OCI-LY3 (cell line): ENCODE results near the gene AASDHPPT.

ENCODE experiments used
- H2AFZ ChIP-seq: fragments of 200-600, 300-600 bp; shearing (Covaris generic); 2 replicates; pipeline ENCODE4 v1.6.0; 2014; ENCODE audit warnings: antibody characterized with exemption, low read depth, low read length
- H3K27ac ChIP-seq: fragments of 200-600, 300-600 bp; sonication (generic); 2 replicates; pipeline ENCODE4 v1.5.1; 2014; ENCODE audit warnings: mild to moderate bottlenecking, low read length, moderate library complexity, mixed read lengths
- H3K27me3 ChIP-seq: fragments of 200-600, 300-600 bp; sonication (generic); 2 replicates; pipeline ENCODE4 v1.6.1; 2014; ENCODE audit warnings: low read depth, low read length, mixed read lengths
- H3K36me3 ChIP-seq: fragments of 200-600, 300-600 bp; sonication (generic); replicated peaks from 2 replicates; pipeline ENCODE3; 2014; ENCODE audit warnings: low read depth, low read length, mixed read lengths
- H3K4me1 ChIP-seq: fragments of 300-600, 200-600 bp; sonication (generic); 2 replicates; pipeline ENCODE4 v1.6.1; 2014; ENCODE audit warnings: low read length, mixed read lengths
- H3K4me2 ChIP-seq: fragments of 200-600, 300-600 bp; sonication (generic); 2 replicates; pipeline ENCODE4 v1.6.1; 2014; ENCODE audit warnings: low read length, mixed read lengths
- H3K4me3 ChIP-seq: fragments of 300-600, 200-600 bp; sonication (generic); 2 replicates; pipeline ENCODE4 v1.5.1; 2014; ENCODE audit warnings: antibody characterized with exemption, mild to moderate bottlenecking, low read length, moderate library complexity
- H3K79me2 ChIP-seq: fragments of 300-600, 200-600 bp; shearing (Covaris generic); 2 replicates; pipeline ENCODE4 v1.6.1; 2014; ENCODE audit warnings: mild to moderate bottlenecking, low read length, mixed read lengths
- H3K9ac ChIP-seq: fragments of 300-600, 200-600 bp; shearing (Covaris generic); 2 replicates; pipeline ENCODE4 v1.6.0; 2014; ENCODE audit warnings: mild to moderate bottlenecking, low read length, moderate library complexity
- H3K9me3 ChIP-seq: fragments of 200-600, 300-600 bp; shearing (Covaris generic); 2 replicates; pipeline ENCODE4 v1.6.1; 2014; ENCODE audit warnings: low read length, mixed read lengths; ENCODE audit not compliant: insufficient read depth
- H4K20me1 ChIP-seq: fragments of 200-600, 300-600 bp; sonication (generic); 2 replicates; pipeline ENCODE4 v1.6.1; 2016; ENCODE audit warnings: low read length, mixed read lengths; ENCODE audit not compliant: insufficient read depth
- EZH2phosphoT487 ChIP-seq: fragments of 200-600 bp; shearing (Covaris generic); IDR thresholded peaks from 2 replicates; pipeline ENCODE4 v1.6.1; 2018; ENCODE audit warnings: antibody characterized with exemption, mixed run types, low read depth
- TF ChIP-seq, protein P1 (sequence below): fragments of 200-600, 300-600 bp; sonication (generic); IDR thresholded peaks from 2 replicates; pipeline ENCODE4 v1.5.1; 2014; ENCODE audit warnings: antibody characterized with exemption, low read length, low read depth

Gene AASDHPPT, protein sequence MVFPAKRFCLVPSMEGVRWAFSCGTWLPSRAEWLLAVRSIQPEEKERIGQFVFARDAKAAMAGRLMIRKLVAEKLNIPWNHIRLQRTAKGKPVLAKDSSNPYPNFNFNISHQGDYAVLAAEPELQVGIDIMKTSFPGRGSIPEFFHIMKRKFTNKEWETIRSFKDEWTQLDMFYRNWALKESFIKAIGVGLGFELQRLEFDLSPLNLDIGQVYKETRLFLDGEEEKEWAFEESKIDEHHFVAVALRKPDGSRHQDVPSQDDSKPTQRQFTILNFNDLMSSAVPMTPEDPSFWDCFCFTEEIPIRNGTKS

DNA sequence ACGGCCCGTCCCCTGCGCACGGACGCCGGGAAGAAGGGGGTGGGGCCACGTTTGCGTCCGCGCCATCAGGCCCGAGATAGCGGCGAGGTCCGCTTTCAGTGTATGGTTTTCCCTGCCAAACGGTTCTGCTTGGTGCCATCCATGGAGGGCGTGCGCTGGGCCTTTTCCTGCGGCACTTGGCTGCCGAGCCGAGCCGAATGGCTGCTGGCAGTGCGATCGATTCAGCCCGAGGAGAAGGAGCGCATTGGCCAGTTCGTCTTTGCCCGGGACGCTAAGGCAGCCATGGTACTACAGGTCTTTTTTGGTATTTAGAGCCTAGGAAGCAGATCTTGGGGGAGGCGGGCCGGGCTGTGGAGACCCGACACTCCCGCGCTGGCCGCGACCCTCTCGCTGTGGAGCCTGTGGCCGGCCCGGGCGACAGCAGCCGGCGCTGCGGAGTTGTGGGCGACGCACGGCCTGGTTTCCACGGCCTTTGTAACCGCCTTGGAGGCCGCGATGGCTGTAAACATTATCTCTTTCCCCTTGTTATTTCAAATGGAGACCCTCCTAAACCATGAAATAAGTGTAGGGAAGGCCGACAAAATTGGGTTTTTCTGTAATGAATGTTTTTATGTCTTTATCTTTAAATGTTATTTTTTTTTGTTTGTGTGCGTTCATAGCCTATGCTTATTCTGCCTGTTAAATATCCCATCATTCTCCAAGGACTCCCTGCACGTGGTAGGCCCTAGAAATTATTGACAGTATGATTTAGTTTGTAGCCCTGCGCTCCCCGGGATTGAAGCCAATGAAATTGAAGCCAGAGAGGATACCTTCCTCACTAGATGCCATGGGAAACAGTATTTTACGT lies at the start of gene AASDHPPT:
Gene AASDHPPT (plus strand): TSS at position 54 of the 847 bp plus-strand sequence. CDS start 49 bp downstream, at position 103.
- H3K4me2 ChIP-seq, result peak within 1 kb of the TSS; percentile 87
- peak within 1 kb of the TSS; percentile 69 for H3K27ac ChIP-seq
- no peaks in the 10 kb centered on the region for H3K27me3 ChIP-seq
- H3K79me2 ChIP-seq, result peaks cover 49% of the 10 kb centered on the region
- no peaks in the 10 kb centered on the region for H4K20me1 ChIP-seq
- no peak for TF ChIP-seq EZH2phosphoT487
- TF ChIP-seq, protein P1, sequence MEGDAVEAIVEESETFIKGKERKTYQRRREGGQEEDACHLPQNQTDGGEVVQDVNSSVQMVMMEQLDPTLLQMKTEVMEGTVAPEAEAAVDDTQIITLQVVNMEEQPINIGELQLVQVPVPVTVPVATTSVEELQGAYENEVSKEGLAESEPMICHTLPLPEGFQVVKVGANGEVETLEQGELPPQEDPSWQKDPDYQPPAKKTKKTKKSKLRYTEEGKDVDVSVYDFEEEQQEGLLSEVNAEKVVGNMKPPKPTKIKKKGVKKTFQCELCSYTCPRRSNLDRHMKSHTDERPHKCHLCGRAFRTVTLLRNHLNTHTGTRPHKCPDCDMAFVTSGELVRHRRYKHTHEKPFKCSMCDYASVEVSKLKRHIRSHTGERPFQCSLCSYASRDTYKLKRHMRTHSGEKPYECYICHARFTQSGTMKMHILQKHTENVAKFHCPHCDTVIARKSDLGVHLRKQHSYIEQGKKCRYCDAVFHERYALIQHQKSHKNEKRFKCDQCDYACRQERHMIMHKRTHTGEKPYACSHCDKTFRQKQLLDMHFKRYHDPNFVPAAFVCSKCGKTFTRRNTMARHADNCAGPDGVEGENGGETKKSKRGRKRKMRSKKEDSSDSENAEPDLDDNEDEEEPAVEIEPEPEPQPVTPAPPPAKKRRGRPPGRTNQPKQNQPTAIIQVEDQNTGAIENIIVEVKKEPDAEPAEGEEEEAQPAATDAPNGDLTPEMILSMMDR, result no peak
- peaks cover 7% of the 10 kb centered on the region for H3K4me1 ChIP-seq
- peak within 1 kb of the TSS; percentile 99 for H3K4me3 ChIP-seq
- H3K9ac ChIP-seq, result peak within 1 kb of the TSS; percentile 91
- peaks cover 22% of the 10 kb centered on the region for H3K36me3 ChIP-seq
- H2AFZ ChIP-seq, result peak within 1 kb of the TSS; percentile 84
- no peaks in the 10 kb centered on the region for H3K9me3 ChIP-seq

DNA sequence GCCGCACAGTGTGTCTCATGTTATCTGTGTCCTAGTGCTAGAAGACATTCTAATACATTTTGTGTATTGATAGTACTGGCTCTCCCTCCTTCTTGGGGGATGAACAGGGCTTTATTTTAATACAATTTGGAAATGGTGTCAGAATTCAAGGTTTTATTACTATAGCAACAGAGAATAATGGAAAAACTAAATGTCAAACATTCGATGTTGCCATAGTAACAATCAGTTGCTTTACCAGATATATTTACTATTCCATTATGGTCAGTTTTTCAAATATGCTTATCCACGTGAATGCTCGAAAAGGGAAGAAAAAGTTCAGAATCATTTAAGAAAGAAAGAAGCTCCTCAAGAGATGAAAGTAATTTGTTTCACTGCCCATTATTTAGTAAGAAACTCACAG lies 46.9 kb upstream of the AASDHPPT start:
- Histone ChIP-seq H3K79me2 (no peaks in the 10 kb centered on the region), H3K4me2 (no peak overlapping the region), H3K27me3 (no peaks in the 10 kb centered on the region), H3K36me3 (no peaks in the 10 kb centered on the region), H3K9me3 (no peaks in the 10 kb centered on the region), H3K9ac (no peak overlapping the region), H3K4me1 (no peaks in the 10 kb centered on the region), H4K20me1 (no peaks in the 10 kb centered on the region), H2AFZ (no peak overlapping the region), H3K4me3 (no peak overlapping the region), H3K27ac (no peak overlapping the region)
- TF ChIP-seq EZH2phosphoT487, result no peak
- TF ChIP-seq, protein P1, result no peak

DNA sequence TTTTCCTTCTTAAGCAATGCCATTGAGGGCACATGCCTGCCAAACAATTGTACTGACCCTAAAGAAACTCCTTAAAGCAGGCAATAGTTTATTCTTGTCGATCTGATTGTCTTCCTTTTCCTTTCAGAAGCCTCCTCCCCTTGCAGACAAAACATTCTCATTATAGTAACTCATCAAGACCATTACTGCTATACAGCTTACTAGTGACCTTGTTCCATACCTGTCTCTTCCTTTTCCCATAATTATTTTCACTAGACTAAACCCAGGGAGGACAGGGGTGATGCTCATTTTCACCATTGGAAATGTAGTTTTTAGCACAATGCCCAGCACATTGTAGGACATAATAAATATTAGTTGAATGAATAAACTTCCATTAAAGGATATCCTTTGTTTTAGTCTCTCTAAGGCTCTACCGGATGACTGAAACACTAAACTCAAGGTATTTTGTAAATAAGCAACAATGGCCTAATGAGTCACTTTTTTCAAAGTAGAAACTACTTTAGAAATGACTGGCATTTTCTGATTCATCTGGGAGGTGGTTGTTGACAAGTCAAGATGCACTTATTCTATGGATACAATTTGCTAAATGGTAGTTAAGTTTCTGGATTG lies 46.2 kb upstream of the AASDHPPT start:
- no peak for TF ChIP-seq EZH2phosphoT487
- TF ChIP-seq, protein P1, result no peak
- Histone ChIP-seq H2AFZ (no peak overlapping the region), H3K4me3 (no peak overlapping the region), H3K27me3 (no peaks in the 10 kb centered on the region), H3K4me2 (no peak overlapping the region), H3K4me1 (no peaks in the 10 kb centered on the region), H3K79me2 (no peaks in the 10 kb centered on the region), H4K20me1 (no peaks in the 10 kb centered on the region), H3K9ac (no peak overlapping the region), H3K36me3 (no peaks in the 10 kb centered on the region), H3K9me3 (no peaks in the 10 kb centered on the region), H3K27ac (no peak overlapping the region)

DNA sequence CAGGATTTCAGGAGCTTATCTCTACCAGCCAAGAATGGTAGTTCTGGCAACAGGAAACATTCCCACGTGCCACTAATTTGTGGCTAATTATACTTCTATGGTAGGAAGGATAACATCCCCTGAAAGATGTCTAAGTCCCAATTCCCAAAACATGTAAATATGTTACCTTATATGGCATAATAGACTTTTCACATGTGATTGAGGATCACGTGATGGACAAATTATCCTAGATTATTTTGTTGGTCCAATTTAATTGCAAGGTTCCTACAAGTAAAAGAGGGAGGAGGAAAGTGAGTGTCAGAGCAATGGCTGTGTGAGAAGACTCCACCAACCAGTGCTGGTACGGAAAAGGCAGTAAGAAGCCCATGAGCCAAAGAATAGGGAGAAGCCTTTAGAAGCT lies 45.5 kb upstream of the AASDHPPT start:
- no peak for TF ChIP-seq EZH2phosphoT487
- TF ChIP-seq, protein P1, result no peak
- H3K4me3 ChIP-seq, result no peak overlapping the region
- H3K9me3 ChIP-seq, result no peaks in the 10 kb centered on the region
- H3K27me3 ChIP-seq, result no peaks in the 10 kb centered on the region
- no peaks in the 10 kb centered on the region for H3K36me3 ChIP-seq
- no peak overlapping the region for H3K4me2 ChIP-seq
- H2AFZ ChIP-seq, result no peak overlapping the region
- no peak overlapping the region for H3K27ac ChIP-seq
- no peaks in the 10 kb centered on the region for H3K79me2 ChIP-seq
- H4K20me1 ChIP-seq, result no peaks in the 10 kb centered on the region
- no peaks in the 10 kb centered on the region for H3K4me1 ChIP-seq
- H3K9ac ChIP-seq, result no peak overlapping the region
